ENCODE measurements around the gene FSTL5.

GRCh38 chr4:161850631-161851030 lies 313.2 kb downstream of the FSTL5 start:
- TF ChIP-seq POLR2A (IDR thresholded peaks at IDR 0.05; ENCODE audit: low read length) (no peak), GATA1 (IDR thresholded peaks at IDR 0.05; ENCODE audit: low read depth, low read length) (no peak)

Measured in erythroblast (primary cell).